ENCODE measurements around the gene DPP10.

The DPP10 gene

GRCh38 chr2:114553027-114553426 is 110.6 kb downstream of the DPP10 start:
- TF ChIP-seq TAF1 (IDR thresholded peaks at IDR 0.05; ENCODE audit: low read depth) (no peak), MAX (IDR thresholded peaks at IDR 0.05) (no peak), EP300 (IDR thresholded peaks at IDR 0.05; ENCODE audit: borderline replicate concordance) (no peak)

- TF ChIP-seq RAD21 (IDR thresholded peaks at IDR 0.05; ENCODE audit: low read depth) (no peak), EGR1 (IDR thresholded peaks at IDR 0.05) (no peak), TCF12 (IDR thresholded peaks at IDR 0.05; ENCODE audit: low read depth) (no peak), REST (IDR thresholded peaks at IDR 0.05; ENCODE audit: low read depth) (no peak), USF1 (IDR thresholded peaks at IDR 0.05) (no peak), FOXM1 (IDR thresholded peaks at IDR 0.05; ENCODE audit: borderline replicate concordance, low read depth) (no peak), TEAD4 (IDR thresholded peaks at IDR 0.05) (no peak), NFIC (IDR thresholded peaks at IDR 0.05) (no peak), CEBPB (IDR thresholded peaks at IDR 0.05) (no peak), ZBTB7A (IDR thresholded peaks at IDR 0.05; ENCODE audit: low read depth) (no peak), CREB1 (IDR thresholded peaks at IDR 0.05; ENCODE audit: low read depth) (no peak), YY1 (IDR thresholded peaks at IDR 0.05; ENCODE audit: low read depth) (no peak), MAX (IDR thresholded peaks at IDR 0.05) (no peak), EP300 (IDR thresholded peaks at IDR 0.05; ENCODE audit: borderline replicate concordance) (no peak), TAF1 (IDR thresholded peaks at IDR 0.05; ENCODE audit: low read depth) (no peak)
Measured at GRCh38 chr2:114569166-114569565, 126.7 kb downstream of the DPP10 start.

GRCh38 chr2:114577657-114578056 is 135.2 kb downstream of the DPP10 start:
- TF ChIP-seq REST (IDR thresholded peaks at IDR 0.05; ENCODE audit: low read depth) = no peak
- TF ChIP-seq TCF12 (IDR thresholded peaks at IDR 0.05; ENCODE audit: low read depth) = no peak
- TF ChIP-seq ZBTB7A (IDR thresholded peaks at IDR 0.05; ENCODE audit: low read depth) = no peak
- TF ChIP-seq MAX (IDR thresholded peaks at IDR 0.05) = no peak
- no peak for TF ChIP-seq NFIC (IDR thresholded peaks at IDR 0.05)
- TF ChIP-seq RAD21 (IDR thresholded peaks at IDR 0.05; ENCODE audit: low read depth) = no peak
- no peak for TF ChIP-seq EP300 (IDR thresholded peaks at IDR 0.05; ENCODE audit: borderline replicate concordance)
- TF ChIP-seq EGR1 (IDR thresholded peaks at IDR 0.05) = no peak
- TF ChIP-seq FOXM1 (IDR thresholded peaks at IDR 0.05; ENCODE audit: borderline replicate concordance, low read depth) = no peak
- TF ChIP-seq CEBPB (IDR thresholded peaks at IDR 0.05) = no peak
- no peak for TF ChIP-seq YY1 (IDR thresholded peaks at IDR 0.05; ENCODE audit: low read depth)
- TF ChIP-seq TAF1 (IDR thresholded peaks at IDR 0.05; ENCODE audit: low read depth) = no peak
- TF ChIP-seq TEAD4 (IDR thresholded peaks at IDR 0.05) = no peak

GRCh38 chr2:114579542-114579941 is 137.1 kb downstream of the DPP10 start:
- TF ChIP-seq REST (IDR thresholded peaks at IDR 0.05; ENCODE audit: low read depth) = no peak
- TF ChIP-seq CEBPB (IDR thresholded peaks at IDR 0.05) = no peak

- TF ChIP-seq REST (IDR thresholded peaks at IDR 0.05; ENCODE audit: low read depth) = no peak
- no peak for TF ChIP-seq TAF1 (IDR thresholded peaks at IDR 0.05; ENCODE audit: low read depth)
- no peak for TF ChIP-seq EGR1 (IDR thresholded peaks at IDR 0.05)
- no peak for TF ChIP-seq NFIC (IDR thresholded peaks at IDR 0.05)
- TF ChIP-seq RAD21 (IDR thresholded peaks at IDR 0.05; ENCODE audit: low read depth) = no peak
- no peak for TF ChIP-seq FOXM1 (IDR thresholded peaks at IDR 0.05; ENCODE audit: borderline replicate concordance, low read depth)
- no peak for TF ChIP-seq TEAD4 (IDR thresholded peaks at IDR 0.05)
- no peak for TF ChIP-seq TCF12 (IDR thresholded peaks at IDR 0.05; ENCODE audit: low read depth)
- TF ChIP-seq CREB1 (IDR thresholded peaks at IDR 0.05; ENCODE audit: low read depth) = no peak
- TF ChIP-seq EP300 (IDR thresholded peaks at IDR 0.05; ENCODE audit: borderline replicate concordance) = no peak
- no peak for TF ChIP-seq CEBPB (IDR thresholded peaks at IDR 0.05)
- no peak for TF ChIP-seq YY1 (IDR thresholded peaks at IDR 0.05; ENCODE audit: low read depth)
- no peak for TF ChIP-seq USF1 (IDR thresholded peaks at IDR 0.05)
- no peak for TF ChIP-seq ZBTB7A (IDR thresholded peaks at IDR 0.05; ENCODE audit: low read depth)
- TF ChIP-seq MAX (IDR thresholded peaks at IDR 0.05) = no peak
Measured at GRCh38 chr2:114580691-114581090, 138.2 kb downstream of the DPP10 start.

Measured in Ishikawa (cell line).